Left colon (tissue), 2 donors: Measurements from ENCODE around the gene RPL13A. TPM values are rescaled to one million over a fixed set of nuclear protein-coding genes. Genes with fewer than 3 reads are reported as not detected.

Source experiments
- ATAC-seq: fragments of 200-7000 bp; cut with Tn5 transposase; one replicate; pipeline ENCODE4 v1.9.1; 2020; ENCODE audit warnings: mild to moderate bottlenecking, moderate library complexity
- DNase-seq, 2 donors: peaks; one replicate each; pipeline ENCODE4 v3.0.0-alpha.2; 2020
- intact Hi-C, 2 donors: fragments of 100-400 bp; cut with DNase I in 1 of 2; cut with micrococcal nuclease in 1 of 2; formaldehyde crosslinking; loops; one replicate each; pipeline versions ENCODE4 v1.11.2 to v1.14.0; 2022; cut with DNase I, micrococcal nuclease
- total RNA-seq, 2 donors: library from RNA; stranded (reverse); fragmentation: NEBNext Ultra II Directional; extraction: Animal tissue kit (Norgen Biotek cat#: 25700); gene quantifications; one replicate each; pipeline ENCODE4 v1.2.1, GENCODE V29; 2021
- donor health status: DM: no; HTN: no; CAD: no.
- donor health status: DM: yes; HTN: yes; CAD: no.

The RPL13A gene
- total RNA-seq, 2 donors from 2014 or later: 2,164 to 2,325 TPM

DNA sequence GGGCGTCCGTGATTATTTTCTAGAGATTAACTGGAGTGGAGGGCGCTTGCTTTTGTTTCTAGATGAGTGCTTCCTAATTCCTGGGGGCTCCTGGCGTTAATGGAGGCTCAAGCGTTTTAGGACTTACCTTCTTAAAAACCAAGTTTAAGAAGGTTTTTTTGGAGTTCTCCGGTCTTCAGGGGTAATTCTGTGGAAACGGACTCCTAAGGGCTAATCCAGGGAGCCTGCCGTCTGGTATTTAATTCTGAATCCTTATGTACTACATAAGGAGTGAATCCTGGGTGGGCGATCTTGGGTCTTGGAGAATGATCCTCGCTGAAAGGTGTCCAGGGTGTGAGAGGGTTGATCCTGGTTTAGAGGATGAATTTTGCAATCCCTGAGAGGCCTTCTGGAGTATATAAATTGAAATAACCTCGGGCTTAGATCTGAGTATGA, 9.2 kb downstream of the RPL13A start:
- intact Hi-C loops: no loop called here
- ATAC-seq: no peak
- DNase-seq: no peak

DNA sequence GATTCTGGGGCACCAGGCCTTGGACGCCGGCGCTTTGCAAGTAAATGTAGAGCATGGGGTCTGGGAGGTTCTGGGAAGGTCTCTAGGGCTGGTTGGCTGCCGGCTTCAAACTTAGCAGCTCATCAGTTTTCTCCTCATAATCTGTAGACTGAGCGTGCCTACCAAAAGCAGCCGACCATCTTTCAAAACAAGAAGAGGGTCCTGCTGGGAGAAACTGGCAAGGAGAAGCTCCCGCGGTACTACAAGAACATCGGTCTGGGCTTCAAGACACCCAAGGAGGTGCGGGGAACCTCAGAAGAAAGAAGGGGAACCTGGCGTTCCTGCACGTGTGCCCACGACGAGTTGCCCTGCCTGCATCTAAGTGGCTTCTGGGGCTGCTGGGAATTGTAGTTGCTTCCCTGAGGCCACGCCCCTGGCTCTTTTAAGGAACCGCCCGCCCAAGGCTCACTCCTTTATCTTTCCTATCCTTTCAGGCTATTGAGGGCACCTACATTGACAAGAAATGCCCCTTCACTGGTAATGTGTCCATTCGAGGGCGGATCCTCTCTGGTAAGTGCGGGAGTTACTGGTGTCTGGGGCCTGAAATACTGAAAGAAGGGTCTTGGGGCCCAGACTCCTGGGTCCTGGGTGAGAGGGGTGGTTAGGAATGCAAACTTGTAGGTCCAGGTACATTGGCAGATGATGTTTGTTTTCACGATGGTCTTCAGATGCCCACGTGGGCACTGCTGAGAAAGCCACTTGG, 9.8 kb downstream of the RPL13A start:
- ATAC-seq (peak; percentile 34), DNase-seq (peak; percentile 83 to 87)
- intact Hi-C loops: no loop called here

DNA sequence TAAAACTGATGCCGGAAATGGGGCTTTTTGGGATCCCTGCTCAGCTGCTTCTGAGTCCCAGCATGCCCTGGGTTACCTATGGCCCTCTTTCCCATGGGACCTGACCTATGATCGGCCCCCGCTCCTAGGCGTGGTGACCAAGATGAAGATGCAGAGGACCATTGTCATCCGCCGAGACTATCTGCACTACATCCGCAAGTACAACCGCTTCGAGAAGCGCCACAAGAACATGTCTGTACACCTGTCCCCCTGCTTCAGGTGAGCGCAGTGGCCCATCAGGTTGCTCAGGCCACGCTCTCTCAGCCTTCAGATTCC, 10.3 kb downstream of the RPL13A start:
- intact Hi-C loops: no loop called here
- ATAC-seq (no peak), DNase-seq (no peak)

DNA sequence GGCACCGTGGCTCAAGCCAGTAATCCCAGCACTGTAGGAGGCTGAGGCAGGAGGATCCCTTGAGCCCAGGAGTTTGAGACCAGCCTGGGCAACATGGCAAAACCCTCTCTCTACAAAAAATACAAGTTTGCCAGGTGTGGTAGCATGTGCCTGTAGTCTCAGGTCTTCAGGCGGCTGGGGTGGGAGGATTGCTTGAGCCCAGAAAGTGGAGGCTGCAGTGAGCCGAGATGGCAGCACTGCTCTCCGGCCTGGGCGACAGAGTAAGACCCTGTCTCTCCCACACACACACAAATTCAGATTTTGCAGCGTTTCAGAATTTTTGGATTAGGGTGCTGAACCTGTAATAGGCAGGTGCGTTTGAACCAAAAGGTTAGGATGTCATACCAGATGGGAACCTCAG, 11.1 kb downstream of the RPL13A start:
- DNase-seq: no peak
- no peak for ATAC-seq
- intact Hi-C loops: no loop called here

DNA sequence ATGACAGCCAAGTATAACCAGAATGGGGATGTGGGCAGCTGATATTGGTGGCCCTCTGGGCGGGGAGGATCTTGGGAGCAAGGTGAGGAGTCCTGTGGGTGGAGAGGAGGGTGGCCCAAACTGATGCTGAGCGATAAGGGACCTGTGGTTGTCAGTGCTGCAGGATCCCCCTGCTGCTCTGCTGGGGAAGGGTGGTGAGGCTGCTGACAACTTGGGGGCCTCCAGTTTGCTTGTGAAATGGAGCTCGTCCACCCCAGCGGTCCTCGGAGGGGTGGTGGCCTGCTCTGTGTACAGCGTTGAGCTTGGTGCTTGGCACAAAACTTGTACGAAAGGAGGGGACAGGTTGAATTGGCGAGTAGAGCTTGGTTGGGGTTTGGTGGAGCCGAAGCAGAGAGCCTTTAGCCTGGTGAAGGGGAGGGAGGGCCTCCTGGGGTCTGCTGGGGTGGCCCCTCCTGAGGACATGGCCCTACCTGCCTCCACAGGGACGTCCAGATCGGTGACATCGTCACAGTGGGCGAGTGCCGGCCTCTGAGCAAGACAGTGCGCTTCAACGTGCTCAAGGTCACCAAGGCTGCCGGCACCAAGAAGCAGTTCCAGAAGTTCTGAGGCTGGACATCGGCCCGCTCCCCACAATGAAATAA, 11.7 kb downstream of the RPL13A start:
- no peak for DNase-seq
- ATAC-seq: no peak
- intact Hi-C loops: no loop called here

DNA sequence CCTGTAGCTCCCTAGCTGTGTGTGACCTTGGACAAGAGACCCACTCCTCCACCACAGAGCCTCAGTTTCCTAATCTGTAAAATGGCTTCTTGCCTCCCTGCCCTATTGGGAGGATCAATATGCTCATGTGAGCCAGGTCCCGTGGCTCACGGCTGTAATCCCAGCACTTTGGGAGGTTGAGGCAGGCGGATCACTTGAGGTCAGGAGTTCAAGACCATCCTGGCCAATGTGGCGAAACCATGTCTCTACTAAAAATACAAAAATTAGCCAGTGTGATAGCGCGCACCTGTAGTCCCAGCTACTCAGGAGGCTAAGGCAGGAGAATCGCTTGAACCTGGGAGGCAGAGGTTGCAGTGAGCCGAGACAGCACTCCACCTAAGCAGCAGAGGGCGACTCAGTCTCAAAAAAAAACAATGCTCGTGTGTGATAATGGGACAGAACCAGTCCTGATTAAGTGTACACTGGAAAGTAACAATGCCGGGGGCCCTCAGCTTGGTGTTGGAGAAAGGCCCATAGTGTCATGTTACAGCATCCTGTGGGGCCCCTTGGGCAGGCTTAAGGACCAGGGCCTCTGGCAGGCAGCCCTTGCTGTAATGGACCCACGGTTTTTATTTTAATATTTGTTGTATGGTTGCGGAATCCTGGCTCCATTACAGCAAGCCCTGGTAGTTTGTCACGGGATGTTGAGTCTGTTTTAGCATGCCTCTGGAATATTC, 15.6 kb downstream of the RPL13A start:
- intact Hi-C loops: no loop called here
- peak; percentile 64 for ATAC-seq
- no peak for DNase-seq

DNA sequence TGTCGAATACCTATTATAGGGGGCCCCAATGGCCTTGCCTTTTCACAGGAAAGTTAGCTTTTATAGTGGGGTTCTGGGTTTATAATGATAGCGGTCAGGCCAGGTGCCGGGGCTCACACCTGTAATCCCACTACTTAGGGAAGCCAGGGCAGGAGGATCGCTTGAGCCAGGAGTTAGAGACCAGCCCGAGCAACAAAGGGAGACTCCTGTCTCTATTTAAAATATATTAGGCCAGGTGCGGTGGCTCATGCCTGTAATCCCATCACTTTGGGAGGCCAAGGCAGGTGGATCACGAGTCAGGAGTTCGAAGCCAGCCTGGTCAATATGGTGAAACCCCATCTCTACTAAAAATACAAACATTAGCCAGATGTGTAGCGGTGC, 16.2 kb downstream of the RPL13A start:
- intact Hi-C loops: no loop called here
- ATAC-seq: no peak

DNA sequence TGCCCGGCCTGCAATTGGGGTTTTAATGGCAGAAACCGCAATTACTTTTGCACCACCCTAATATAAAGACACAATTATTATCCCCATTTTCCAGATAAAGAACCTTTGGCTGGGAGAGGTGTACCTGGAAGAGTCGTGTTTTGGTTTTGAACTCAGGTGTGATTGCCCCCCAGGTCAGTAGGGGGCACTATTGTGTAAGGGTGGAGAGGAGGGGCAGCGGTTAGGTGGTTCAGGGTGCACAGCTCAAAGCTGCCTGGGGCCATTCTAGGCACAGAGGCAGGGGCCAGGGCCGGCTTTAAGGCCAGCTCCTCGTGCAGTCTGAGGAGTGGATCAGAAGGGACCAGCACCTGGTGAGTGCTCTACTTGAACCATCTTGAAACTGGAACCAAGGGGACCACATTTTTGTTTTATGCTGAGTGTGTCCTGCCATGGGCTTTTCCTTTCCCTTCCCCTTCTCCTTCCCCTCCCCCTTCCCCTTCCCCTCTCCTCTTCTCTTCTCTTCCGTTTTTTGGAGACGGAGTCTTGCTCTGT, 19.2 kb downstream of the RPL13A start:
- ATAC-seq (peak; percentile 83), DNase-seq (peak; percentile 66 to 78)
- intact Hi-C loops: no loop called here

More for the DNA sequence above, 16.2 kb downstream of the RPL13A start:
- no peak for DNase-seq

DNA sequence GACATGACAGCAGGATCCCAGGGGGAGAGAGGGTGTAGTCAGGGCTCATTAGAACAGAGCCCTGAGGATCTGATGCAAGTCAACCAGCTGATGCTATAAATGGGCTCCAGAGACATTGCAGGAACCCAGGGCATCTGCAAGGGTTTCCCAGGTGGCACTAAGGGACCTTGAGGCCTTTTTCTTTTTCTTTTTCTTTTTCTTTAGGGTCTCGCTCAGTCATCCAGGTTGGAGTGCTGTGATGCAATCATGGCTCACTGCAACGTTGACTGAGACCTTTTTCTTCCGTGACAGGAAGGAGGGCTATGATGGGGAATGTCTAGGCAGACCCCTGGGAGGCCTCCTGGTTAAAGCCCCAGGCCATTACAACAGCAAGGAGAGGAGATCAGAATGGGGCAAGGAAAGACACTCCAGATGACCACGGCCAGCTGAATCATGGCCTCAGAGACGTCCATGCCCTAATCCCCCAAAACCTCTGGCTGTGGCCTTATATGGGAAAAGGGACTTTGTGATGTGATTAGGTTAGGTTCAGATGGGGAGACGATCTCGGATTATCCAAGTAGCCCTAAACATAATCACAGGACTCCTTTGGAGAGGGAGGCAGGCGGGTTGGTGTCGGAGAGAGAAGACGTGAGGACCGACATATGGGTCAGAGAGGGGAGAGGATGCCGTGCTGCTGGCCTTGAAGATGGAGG, 20.5 kb downstream of the RPL13A start:
- DNase-seq (no peak), ATAC-seq (no peak)
- intact Hi-C loops: no loop called here

DNA sequence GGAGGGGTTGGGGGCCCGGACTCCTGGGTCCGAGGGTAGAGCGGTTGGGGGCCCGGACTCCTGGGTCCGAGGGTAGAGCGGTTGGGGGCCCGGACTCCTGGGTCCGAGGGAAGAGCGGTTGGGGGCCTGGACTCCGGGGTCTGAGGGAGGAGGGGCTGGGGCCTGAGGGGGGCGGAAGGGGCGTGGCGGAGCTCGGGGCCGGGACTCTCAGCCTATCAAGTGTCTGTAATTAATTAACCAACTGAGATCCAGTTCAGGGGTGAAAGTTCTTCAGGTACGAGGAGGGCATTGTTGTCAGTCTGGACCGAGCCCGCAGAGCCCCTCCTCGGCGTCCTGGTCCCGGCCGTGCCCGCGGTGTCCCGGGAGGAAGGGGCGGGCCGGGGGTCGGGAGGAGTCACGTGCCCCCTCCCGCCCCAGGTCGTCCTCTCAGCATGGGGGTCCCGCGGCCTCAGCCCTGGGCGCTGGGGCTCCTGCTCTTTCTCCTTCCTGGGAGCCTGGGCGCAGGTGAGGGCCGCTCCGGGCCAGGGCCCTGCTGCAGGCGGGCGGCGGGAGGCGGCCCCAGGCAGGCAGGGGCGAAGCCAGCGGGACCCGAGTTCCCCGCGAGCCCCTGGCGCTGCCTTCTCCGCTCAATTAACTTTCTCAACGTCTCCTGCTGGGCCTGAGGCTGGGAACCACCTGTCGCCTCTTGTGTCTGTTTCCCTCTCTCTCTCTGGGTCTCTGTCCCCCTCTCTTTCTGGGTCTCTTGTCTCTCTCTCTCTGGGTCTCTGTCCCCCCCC, 25.8 kb downstream of the RPL13A start:
- ATAC-seq: peak; percentile 83
- DNase-seq: peak; percentile 67 to 82

DNA sequence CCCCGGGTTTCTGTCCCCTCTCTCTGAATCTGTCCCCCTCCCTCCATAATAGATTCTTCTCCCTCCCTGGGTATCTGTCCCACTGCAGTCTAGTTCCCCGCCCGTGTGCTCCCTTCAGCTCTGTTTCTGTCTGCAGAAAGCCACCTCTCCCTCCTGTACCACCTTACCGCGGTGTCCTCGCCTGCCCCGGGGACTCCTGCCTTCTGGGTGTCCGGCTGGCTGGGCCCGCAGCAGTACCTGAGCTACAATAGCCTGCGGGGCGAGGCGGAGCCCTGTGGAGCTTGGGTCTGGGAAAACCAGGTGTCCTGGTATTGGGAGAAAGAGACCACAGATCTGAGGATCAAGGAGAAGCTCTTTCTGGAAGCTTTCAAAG, 26.3 kb downstream of the RPL13A start:
- DNase-seq (peak in 1 of 2 donors; percentile 45), ATAC-seq (peak; percentile 44)
- intact Hi-C loops: loop anchor here in 1 of 2 donors (2.0 kb wide), 1 partner anchor 33 kb away; no protein-coding TSS in a partner anchor

More for the DNA sequence above, 25.8 kb downstream of the RPL13A start:
- intact Hi-C loops: loop anchor here in 1 of 2 donors (2.0 kb wide), 1 partner anchor 34 kb away; no protein-coding TSS in a partner anchor

DNA sequence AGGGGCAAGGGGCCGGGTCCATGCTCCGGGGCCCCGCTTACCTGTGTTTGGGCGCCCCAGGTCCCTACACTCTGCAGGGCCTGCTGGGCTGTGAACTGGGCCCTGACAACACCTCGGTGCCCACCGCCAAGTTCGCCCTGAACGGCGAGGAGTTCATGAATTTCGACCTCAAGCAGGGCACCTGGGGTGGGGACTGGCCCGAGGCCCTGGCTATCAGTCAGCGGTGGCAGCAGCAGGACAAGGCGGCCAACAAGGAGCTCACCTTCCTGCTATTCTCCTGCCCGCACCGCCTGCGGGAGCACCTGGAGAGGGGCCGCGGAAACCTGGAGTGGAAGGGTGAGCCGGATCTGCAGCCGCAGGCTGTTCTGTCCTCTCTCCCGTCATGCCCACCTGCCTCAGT, 26.7 kb downstream of the RPL13A start:
- intact Hi-C loops: no loop called here
- DNase-seq: peak in 1 of 2 donors; percentile 31

DNA sequence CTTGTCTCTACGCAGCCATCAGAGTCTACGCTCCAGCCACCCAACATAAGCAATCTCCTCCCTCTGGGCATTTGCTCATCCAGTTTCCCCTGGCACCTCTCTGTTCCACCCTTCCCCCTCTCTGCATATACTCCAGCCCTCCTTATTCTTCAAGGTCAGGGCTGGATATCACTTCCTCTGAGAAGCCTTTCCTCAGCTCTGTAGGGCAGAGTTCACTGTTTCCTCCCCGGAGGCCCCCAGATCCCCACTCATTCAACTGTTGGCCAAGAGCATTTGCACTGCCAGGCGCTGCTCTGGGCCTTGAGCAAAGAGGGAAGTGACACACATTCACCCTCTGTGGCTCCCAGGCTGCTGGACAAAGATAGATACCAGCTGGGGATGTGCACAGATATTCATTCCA, 28.4 kb downstream of the RPL13A start:
- intact Hi-C loops: no loop called here
- peak; percentile 32 to 58 for DNase-seq
- peak; percentile 1 for ATAC-seq

More for the DNA sequence above, 26.7 kb downstream of the RPL13A start:
- ATAC-seq: peak; percentile 43

DNA sequence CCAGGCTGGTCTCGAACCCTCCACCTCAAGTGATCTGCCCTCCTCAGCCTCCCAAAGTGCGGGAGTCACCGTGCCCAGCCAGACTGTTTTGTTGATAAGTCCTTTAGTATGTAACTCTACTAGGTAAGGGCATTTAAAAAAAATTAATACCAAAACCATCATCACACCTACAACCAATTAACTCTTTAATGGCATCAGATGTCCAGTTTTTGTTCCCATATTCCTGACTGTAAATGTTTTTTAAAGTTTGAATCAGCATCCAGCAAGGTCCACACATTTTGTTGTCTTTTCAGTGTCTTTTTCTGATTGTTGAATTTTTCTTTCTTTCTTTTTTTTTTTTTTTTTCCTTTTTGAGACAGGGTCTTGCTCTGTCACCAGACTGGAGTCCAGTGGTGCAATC, 30.6 kb downstream of the RPL13A start:
- ATAC-seq (no peak), DNase-seq (no peak)
- intact Hi-C loops: no loop called here

DNA sequence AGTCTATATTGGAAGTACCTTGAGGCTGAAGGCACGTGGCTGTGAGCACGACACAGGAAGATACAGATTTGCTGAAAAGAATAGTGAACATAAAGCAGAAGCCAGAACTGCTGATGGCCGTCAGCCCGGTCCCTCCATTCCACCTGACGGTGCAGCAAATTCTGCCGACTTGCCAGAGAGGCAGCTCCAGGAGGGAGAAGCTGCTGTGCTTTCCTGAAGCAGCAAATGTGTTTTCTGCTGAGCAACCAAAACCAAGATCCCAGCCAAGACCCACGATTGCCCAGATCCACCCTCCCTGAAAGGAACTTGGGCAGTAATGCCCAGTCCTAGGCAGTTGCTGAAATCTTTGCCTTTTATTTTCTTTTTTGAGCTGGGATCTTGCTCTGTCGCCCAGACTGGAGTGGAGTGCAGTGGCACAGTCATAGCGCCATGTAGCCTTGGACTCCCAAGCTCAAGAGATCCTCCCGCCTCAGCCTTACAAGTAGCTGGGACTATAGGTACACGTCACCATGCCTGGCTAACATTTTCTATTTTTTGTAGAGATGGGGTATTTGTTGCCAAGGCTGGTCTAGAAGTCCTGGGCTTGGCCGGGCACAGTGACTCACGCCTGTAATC, 33.4 kb downstream of the RPL13A start:
- peak in 1 of 2 donors; percentile 52 for DNase-seq
- intact Hi-C loops: no loop called here
- no peak for ATAC-seq

DNA sequence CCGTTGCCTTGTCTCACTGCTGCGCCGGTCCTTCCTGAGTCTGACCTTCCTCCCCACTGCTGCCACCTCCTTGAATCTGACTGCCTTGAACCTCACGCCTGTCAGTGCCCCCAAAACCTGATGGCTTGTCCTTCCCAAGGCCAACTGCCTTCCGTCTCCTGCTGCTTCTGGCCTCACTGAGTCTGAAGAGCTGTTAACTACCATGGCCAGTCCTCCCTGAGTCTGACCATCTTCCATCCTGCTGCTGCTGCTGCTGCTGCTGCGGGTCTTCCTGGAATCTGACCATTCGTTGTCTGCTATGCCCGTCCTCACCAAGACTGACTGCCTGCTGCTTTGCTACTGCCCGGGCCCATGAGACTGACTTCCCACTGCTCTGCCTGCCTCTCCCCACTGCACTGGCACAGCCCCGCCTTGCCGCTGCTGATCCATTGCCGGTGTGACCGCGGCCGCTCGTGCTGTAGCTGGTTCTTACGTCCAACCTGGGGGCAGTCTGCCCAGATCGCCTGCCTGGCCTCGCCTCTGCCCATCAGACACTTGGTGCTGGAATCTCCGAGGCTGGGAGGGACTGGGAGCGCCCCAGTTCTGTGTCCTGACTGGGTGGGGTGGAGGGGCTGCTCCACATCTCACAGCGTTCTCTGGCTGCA, 37.5 kb downstream of the RPL13A start:
- intact Hi-C loops: no loop called here
- DNase-seq (no peak), ATAC-seq (no peak)

DNA sequence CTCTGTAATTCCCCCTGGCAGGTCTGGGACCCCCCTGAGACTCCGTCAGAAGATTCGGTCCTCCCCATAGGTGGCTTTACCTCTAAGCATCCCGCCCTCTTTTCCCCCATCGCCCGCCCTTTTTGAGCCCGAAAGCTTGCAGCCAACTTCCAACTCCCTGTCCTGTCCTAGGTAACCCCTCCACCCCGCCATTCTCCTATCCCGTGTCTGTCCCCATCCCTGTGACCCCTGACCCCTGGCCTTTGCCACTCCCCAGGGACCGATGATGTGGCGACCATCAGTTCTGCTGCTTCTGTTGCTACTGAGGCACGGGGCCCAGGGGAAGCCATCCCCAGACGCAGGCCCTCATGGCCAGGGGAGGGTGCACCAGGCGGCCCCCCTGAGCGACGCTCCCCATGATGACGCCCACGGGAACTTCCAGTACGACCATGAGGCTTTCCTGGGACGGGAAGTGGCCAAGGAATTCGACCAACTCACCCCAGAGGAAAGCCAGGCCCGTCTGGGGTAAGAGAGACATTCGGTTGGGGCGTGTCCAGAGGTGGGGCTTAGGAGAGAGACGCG, 40.9 kb downstream of the RPL13A start:
- DNase-seq (no peak), ATAC-seq (no peak)
- intact Hi-C loops: no loop called here
